ENCODE results near the gene ABCF3. TPM values are rescaled to one million over a fixed set of nuclear protein-coding genes. Genes with fewer than 3 reads are reported as not detected.

The ABCF3 gene
- total and polyA plus RNA-seq, 2 of the 13 experiments (the other 11 are each of a cell fraction or from before 2014, with no cell fraction given) = 38.8 to 46.5 TPM

- WGBS (ENCODE audit: low lambda C conversion rate) = 97% methylated on average over 3 of the region's 3 CpGs
- Histone ChIP-seq H3K9ac (ENCODE audit: insufficient read depth, low read depth, low read length) (no peak overlapping the region), H4K20me1 (ENCODE audit: insufficient read depth, low read length) (peaks cover 15% of the 10 kb centered on the region), H3K4me2 (ENCODE audit: low read depth, low read length) (no peak overlapping the region), H2AFZ (ENCODE audit: low read length) (no peak overlapping the region), H3K9me3 (ENCODE audit: low read length) (no peaks in the 10 kb centered on the region), H3K79me2 (ENCODE audit: insufficient read depth, low read length) (peaks cover 20% of the 10 kb centered on the region), H3K27me3 (ENCODE audit: control insufficient read depth in 1 of 2, insufficient read depth in 2 of 2, low read length in 2 of 2) (no peaks in the 10 kb centered on the region), H3K36me3 (replicated peaks in 1 of 2; ENCODE audit: control insufficient read depth in 1 of 2, insufficient read depth in 2 of 2, low read length in 2 of 2) (peaks cover 43 to 82% of the 10 kb centered on the region in 2 experiments; a peak in 4 of 5 replicates), H3K4me3 (replicated peaks in 1 of 3; ENCODE audit: insufficient read depth in 1 of 3, low read depth in 2 of 3, low read length in 3 of 3) (no peak overlapping the region), H3K4me1 (ENCODE audit: insufficient read depth, low read length) (peaks cover 4% of the 10 kb centered on the region), H3K27ac (ENCODE audit: extremely low read length, insufficient read depth, low read length) (no peak overlapping the region)
- no peak for ATAC-seq
- FAIRE-seq = no peak
- in situ Hi-C loops (cut with HindIII; ENCODE audit: extremely low pct_ligation_motif_present, low pct_unique_long_range_greater_than_20kb) (no loop called here), intact Hi-C loops (cut with micrococcal nuclease; ENCODE audit: unreplicated experiment) (no loop called here)
- peak; percentile 57 for TF ChIP-seq ZNF629 (CRISPR knock-in tag; conservative IDR thresholded peaks at IDR 0.05)
- TF ChIP-seq ZC3H13 (CRISPR knock-in tag; IDR thresholded peaks at IDR 0.05) = no peak
- CTCF ChIA-PET (ENCODE audit: low intra/inter-chr PET ratio, low total read pairs) = no interaction called here
- POLR2A ChIA-PET = interaction anchor here (1.0 to 1.6 kb wide), 2 partner anchors 10 to 20 kb away, joined by 3 read pairs; partner anchors contain the start of genes ABCF3 and DVL3
- DNase-seq (ENCODE audit: low spot score) = no peak
- BruUV-seq (replicated peaks) = no TSS peak
Observed at GRCh38 chr3:184165543-184165942, 20.5 kb upstream of the ABCF3 start.

- ATAC-seq (no peak), DNase-seq (ENCODE audit: low spot score) (no peak), FAIRE-seq (no peak)
- Histone ChIP-seq H3K36me3 (replicated peaks in 1 of 2; ENCODE audit: control insufficient read depth in 1 of 2, insufficient read depth in 2 of 2, low read length in 2 of 2) (peaks cover 43 to 88% of the 10 kb centered on the region in 2 experiments; a peak in 4 of 5 replicates), H3K4me3 (replicated peaks in 1 of 3; ENCODE audit: insufficient read depth in 1 of 3, low read depth in 2 of 3, low read length in 3 of 3) (no peak overlapping the region), H3K9me3 (ENCODE audit: low read length) (no peaks in the 10 kb centered on the region), H2AFZ (ENCODE audit: low read length) (no peak overlapping the region), H3K4me2 (ENCODE audit: low read depth, low read length) (no peak overlapping the region), H3K4me1 (ENCODE audit: insufficient read depth, low read length) (no peaks in the 10 kb centered on the region), H3K9ac (ENCODE audit: insufficient read depth, low read depth, low read length) (no peak overlapping the region), H3K27ac (ENCODE audit: extremely low read length, insufficient read depth, low read length) (no peak overlapping the region), H4K20me1 (ENCODE audit: insufficient read depth, low read length) (peaks cover 7% of the 10 kb centered on the region; the same call in 1 of the 2 replicates), H3K79me2 (ENCODE audit: insufficient read depth, low read length) (peaks cover 11% of the 10 kb centered on the region), H3K27me3 (ENCODE audit: control insufficient read depth in 1 of 2, insufficient read depth in 2 of 2, low read length in 2 of 2) (no peaks in the 10 kb centered on the region)
- in situ Hi-C loops (cut with HindIII; ENCODE audit: extremely low pct_ligation_motif_present, low pct_unique_long_range_greater_than_20kb) = no loop called here
- intact Hi-C loops (cut with micrococcal nuclease; ENCODE audit: unreplicated experiment) = no loop called here
- TF ChIP-seq POLR2A (IDR thresholded peaks at IDR 0.05; ENCODE audit: insufficient read depth in 1 of 2, low read depth in 2 of 2, low read length in 2 of 2) (0 out of 4 replicates have a peak, but pooled peaks of 1 of the 2 experiments have one; percentile 10), AGO2 (optimal IDR thresholded peaks at IDR 0.05; ENCODE audit: low read depth, low read length) (peak; percentile 40), ZNF253 (CRISPR knock-in tag; IDR thresholded peaks at IDR 0.05; ENCODE audit: borderline replicate concordance) (no peak), CSRNP1 (CRISPR knock-in tag; IDR thresholded peaks at IDR 0.05) (no peak)
- ChIA-PET POLR2A (no interaction called here), CTCF (ENCODE audit: low intra/inter-chr PET ratio, low total read pairs) (no interaction called here)
- BruUV-seq (replicated peaks) = no TSS peak
- 97% methylated on average over 6 of the region's 6 CpGs for WGBS (ENCODE audit: low lambda C conversion rate)
Observed at GRCh38 chr3:184166671-184167070, 19.3 kb upstream of the ABCF3 start.

All from HepG2 (cell line).